GM18951 (cell line): ENCODE measurements around the gene PI4KA.
"Not testable (repeated sequence)": the region's sequence is repeated elsewhere in the genome, so short reads cannot be mapped to it uniquely, and the experiment has no call there.

Source experiments
- POLR2A ChIP-seq: IDR thresholded peaks from 4 replicates; pipeline ENCODE4 v1.6.1; 2011; ENCODE audit warnings: mild to moderate bottlenecking; ENCODE audit not compliant: insufficient read length, insufficient read depth; ENCODE audit errors: extremely low read depth
- in situ Hi-C: fragments of 300-500 bp; cut with MboI; formaldehyde crosslinking; loops from one replicate; pipeline ENCODE4 v1.12.0; 2022; ENCODE audit warnings: low sequenced_read_pairs, mixed read lengths, inconsistent platforms; ENCODE audit not compliant: unreplicated experiment

PI4KA gene

DNA sequence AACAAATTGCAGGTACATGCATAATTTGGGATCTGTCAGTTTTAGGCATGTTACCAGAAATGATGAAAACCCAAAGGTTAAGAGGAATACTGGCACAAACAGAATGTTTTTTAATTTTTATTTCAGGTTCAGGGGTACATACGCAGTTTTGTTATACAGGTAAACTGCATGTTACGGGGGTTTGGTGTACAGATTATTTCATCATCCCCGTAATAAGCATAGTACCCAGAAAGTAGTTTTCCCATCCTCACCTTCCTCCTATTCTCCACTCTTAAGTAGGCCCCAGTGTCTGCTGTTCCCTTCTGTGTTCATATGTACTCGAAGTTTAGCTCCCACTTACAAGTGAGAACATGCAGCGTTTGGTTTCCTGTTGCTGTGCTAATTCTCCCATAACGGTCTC lies 33.0 kb downstream of the PI4KA start:
- in situ Hi-C loops = no loop called here
- TF ChIP-seq POLR2A = no peak

DNA sequence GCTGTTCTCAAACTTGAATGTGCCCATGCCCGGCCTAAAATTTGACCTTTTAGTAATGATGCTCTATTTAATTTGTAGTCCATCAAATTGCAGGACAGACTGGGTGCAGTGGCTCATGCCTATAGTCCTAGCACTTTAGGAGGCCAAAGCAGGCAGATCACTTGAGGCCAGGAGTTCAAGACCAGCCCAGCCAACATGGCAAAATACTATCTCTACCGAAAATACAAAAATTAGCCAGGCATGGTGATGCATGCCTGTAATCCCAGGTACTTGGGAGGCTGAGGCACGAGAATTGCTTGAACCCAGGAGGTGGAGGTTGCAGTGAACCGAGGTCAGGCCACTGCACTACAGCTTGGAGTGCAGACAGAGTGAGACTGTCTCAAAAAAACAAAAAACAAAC lies 33.4 kb downstream of the PI4KA start:
- in situ Hi-C loops = not testable (repeated sequence)

DNA sequence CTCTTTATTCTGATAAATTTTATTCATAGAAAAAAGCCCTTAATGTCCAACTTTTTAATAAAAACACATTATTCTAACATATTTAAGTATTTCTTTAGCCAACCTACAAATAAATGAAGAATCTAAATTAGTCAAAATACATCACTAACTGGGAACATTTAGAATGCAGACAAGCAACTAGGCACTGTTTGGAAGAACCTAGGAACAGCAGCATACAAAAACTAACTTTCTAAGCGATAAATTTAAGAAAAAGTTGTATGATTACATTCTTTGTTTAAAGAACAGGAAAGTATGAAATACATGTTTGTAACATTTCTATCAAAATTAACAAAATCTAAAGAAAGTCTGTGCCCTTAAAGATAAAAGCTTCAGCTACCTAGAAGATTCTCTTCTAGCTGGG lies 35.3 kb downstream of the PI4KA start:
- TF ChIP-seq POLR2A = no peak
- in situ Hi-C loops = no loop called here

DNA sequence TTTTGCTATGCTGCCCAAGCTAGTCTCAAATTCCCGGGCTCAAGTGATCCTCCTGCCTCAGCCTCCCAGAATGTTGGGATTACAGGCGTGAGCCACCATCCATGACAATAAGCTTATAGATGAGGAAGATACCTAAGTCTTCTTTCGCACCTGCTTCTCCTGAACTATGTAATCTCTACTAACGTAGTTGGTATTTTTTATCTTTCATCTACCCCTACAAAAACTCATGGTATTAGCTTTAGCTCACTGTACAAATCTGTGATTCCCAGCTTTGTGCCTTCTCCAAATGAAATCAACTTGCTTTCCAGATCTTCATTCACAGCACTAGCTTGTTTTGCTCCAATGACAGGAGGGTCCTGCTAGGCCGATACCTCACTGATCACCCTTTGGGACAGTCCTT lies 36.4 kb downstream of the PI4KA start:
- TF ChIP-seq POLR2A = no peak
- in situ Hi-C loops = no loop called here

DNA sequence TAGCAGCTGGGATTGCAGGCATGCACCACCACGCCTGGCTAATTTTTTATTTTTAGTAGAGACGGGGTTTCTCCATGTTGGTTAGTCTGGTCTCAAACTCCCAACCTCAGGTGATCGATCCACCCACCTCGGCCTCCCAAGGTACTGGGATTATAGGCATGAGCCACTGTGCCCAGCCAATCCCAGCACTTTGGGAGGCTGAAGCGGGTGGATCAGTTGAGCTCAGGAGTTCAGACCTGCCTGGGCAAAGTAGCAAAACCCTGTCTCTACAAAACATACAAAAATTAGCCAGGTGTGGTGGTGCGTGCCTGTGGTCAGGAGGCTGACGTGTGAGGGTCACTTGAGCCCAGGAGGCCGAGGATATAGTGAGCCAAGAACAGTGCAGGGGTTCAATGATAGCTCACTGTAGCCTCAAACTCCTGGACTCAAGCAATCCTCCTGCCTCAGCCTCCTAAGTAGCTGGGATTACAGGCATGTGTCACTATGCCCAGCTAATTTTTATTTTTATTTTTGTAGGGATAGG lies 36.8 kb downstream of the PI4KA start:
- in situ Hi-C loops = not testable (repeated sequence)

DNA sequence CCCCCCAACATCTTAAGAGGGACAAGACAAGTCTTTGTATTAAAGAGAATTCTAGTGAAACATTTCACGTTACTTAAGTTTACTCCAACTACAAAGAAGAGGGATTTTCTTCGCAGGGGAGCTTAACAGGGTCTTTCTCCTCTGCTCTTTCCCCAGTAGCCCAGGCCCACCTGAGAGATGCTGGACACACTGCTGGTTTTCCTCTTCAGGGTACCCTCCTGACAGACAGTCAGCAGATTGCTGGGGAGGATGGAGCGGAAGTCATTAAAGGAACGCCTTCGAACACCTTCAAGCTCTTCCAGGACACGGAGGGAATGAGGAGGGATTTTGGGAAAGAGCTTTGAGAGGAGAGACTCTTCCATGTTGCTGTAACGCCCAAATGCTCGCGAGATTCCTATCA lies 39.1 kb downstream of the PI4KA start:
- in situ Hi-C loops = no loop called here
- no peak for TF ChIP-seq POLR2A

DNA sequence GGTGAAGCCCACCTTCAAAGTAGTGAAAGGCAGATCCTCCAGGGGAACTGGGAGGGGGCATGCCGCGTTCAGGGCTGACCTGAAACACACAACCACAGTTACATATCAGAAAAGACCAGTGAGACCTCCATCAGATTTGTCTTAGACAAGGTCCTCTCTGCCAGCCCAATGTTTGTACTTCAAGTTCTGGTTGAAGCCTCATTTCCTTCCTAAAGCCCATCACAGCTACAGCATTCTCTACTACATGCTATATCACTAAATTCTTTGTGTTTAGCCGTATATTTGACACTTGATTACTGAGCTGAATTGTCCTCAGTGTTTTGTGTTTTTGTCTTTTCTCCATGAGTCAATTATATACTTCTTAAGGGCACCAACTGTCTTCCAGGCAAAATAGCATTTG lies 40.1 kb downstream of the PI4KA start:
- no peak for TF ChIP-seq POLR2A
- in situ Hi-C loops = no loop called here

DNA sequence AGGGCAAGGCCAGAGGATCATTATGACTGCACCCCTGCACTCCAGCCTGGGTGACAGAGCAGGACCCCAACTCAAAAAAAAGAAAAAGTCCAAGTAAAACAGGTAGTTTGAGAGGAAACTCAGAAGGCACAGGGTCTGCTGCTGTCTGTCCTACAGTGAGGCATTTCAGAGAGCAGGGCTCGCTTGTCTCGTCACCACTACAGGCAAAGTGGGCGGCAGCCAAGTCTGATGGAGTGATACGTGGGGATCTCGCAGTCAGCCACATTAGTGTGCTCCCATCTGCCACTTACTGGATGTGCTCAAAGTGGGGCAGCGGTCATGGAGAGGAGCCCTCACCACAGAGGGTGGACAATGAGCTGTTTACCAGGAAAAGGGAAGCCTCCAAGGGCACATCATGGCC lies 42.1 kb downstream of the PI4KA start:
- in situ Hi-C loops = no loop called here
- TF ChIP-seq POLR2A = no peak

DNA sequence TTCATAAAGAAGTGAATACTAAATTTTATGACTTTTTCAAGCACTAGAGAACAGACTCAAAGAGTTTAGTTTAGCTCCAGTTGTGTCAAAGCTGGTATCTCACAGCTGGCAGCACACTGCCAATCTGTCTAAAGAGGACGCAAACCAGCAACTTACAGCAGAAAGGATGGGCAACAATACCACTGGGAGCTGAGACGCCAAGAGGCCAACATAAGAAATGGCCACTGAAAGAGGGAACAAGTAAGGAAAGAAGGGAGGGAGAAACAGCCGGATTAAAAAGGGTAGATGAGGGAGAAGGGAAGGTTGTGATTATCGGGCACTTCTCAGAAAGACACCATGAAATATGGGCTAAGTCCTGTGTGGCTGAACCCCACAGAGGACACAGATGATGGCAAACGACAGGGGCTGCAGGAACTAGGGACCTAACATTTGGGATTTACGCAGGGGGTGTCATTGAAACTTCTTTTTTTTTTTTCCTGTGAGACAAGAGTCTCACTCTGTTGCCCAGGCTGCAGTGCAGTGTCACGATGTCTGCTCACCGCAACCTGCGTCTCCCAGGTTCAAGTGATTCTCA lies 43.0 kb downstream of the PI4KA start:
- in situ Hi-C loops = no loop called here
- no peak for TF ChIP-seq POLR2A

DNA sequence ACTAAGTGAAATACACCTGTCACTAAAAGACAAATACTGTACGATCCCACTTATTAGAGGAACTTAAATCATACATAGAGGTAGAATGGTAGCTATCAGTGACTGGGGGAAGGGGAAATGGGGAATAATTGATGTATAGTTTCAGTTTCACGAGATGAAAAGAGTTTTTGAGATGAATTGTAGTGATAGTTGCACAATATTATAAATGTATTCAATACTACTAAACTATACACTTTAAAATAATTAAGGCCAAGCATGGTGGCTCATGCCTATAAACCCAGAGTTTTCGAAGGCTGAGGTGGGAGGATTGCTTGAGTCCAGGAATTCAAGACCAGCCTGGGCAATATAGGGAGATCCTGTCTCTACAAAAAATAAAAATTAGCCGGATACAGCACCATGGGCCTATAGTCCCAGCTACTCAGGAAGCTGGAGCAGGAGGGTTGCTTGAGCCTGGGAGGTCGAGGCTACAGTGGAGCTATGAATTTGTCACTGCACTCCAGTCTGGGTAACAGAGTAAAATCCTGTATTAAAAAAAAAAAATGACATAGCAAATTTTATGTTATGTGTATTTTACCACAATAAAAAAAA lies 44.3 kb downstream of the PI4KA start:
- in situ Hi-C loops = no loop called here
- TF ChIP-seq POLR2A = no peak

DNA sequence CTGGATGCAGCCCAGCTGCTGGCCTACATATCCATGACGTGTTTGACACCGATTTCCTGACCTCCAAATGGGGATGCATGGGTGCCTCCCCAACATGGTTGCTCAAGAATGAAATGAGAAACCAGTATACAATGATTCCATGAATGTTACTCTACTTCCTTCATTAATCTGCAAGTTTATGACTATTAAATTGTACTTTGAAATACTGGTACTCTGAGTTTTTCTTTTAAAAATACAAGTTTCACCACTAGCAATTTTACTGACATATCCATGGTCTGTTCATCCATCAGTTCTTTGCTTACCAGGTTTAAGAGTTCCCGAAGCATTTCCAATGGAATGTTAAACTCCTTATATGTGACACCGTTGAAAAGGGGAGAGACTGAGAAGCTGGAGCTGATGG lies 45.6 kb downstream of the PI4KA start:
- TF ChIP-seq POLR2A = no peak
- in situ Hi-C loops = no loop called here

DNA sequence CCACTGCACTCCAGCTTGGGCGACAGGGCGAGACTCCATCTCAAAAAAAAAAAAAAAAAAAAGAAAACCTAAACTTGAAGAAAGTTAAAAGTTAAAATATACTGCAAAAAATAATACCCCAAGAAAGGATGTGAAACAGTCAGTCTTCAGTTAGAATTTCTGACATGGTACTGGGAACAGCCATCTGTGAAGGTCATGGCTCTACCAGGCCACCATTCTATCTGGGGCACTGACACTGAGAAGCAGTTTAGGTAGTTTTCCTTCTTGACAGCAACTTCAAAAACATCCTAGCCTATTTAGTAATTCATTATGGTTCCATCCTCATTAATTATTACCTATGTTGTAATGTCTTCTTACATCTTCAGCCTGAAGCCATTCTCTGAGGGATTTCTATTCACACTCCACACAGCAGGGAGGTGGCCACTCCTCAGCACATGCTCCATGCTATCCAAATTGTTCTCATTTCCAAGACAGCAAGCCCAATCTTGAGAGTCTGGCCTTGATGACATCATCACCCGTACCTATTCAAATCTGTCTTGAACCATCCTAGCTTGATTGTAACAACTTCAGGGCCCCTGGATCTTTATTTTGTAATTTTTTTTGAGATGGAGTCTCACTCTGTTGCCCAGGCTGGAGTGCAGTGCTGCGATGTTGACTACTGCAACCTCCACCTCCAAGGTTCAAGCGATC lies 46.5 kb downstream of the PI4KA start:
- no peak for TF ChIP-seq POLR2A
- in situ Hi-C loops = no loop called here

DNA sequence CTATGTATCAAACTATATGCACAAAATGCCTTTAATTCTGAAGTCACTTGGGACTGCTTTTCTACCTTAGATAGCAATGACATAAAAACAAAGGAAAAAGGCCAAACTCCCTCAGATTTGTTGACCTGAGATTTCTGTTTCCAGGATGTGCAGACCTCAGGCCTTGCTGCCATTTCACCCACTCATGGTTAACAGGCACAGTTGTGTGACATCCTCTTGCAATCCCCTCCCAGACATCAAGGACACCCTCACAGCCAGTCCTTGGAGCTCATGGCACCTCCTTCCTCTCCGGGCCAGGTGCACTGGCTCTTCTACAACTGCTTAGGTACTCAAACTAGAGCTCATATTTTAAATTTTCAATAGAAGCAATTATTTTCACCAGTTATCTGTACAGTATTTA lies 47.4 kb downstream of the PI4KA start:
- in situ Hi-C loops = no loop called here
- no peak for TF ChIP-seq POLR2A

DNA sequence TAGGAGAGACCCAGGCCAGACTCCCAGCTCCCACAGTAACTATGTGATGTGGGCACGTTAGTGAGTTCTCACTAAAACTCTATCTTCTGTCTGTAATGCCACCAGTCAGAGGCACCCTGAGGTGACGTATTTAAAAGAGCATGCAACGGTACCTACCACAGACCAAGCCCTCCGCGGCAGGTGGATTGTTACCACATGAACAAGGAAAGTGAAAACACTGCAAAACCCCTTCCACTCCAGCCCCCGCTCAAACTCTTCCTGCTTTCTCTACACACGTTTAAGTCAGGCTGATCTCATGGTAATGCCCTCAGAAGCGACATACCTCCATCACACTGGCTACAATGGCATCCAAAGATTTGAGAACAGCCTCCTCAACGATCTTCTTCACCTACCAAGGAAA lies 48.0 kb downstream of the PI4KA start:
- TF ChIP-seq POLR2A = no peak
- in situ Hi-C loops = no loop called here

DNA sequence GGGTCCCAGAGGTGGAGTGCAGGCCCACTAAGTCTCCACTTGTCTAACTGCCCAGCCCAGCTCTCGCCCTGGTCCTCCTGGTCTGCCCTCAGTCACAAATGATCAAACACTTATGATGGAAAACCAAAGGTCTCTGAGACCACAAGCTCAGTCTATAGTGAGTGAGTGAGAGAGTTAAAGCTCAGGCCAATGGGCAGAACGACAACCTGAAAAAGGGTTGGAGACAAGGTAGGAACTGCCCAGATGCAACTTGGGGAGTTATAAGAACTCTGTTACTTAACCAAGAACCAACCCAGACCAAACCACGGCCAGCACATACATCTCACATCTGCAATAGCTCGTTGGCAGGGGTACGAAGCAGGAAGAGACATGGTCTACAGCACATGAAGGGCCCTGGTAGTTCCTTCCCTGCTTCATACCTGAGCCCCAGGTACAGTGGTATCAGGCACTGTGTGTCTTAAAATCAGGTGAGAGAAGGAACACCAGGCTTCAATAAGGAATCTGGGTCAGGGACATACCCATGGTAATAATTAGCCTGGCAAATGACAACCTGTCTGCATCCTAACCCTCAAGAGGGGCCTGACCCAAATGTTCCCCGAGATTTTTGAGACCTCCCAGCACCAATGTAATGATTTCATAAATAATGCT lies 48.9 kb downstream of the PI4KA start:
- in situ Hi-C loops = no loop called here
- TF ChIP-seq POLR2A = no peak
